GM10248 (cell line): Measurements from ENCODE around the gene LRR1.
A peak's percentile ranks its signal among the peaks of the same experiment; 100 is the strongest.

Source experiments
- CTCF ChIA-PET: fragments of 300-600 bp; sonication (Branson Sonifier 250); formaldehyde crosslinking; extraction: SDS; loops from one replicate; lab custom pipeline; 2021; ENCODE audit warnings: antibody characterized with exemption; lab: Yijun Ruan, JAX
- POLR2A ChIA-PET: fragments of 350-650 bp; sonication (Branson Sonifier 250); formaldehyde crosslinking; extraction: SDS; loops from one replicate; lab custom pipeline; 2020; ENCODE audit warnings: antibody characterized with exemption; lab: Yijun Ruan, JAX
- DNase-seq: peaks from one replicate; pipeline ENCODE4 v3.0.0; 2012; ENCODE audit errors: extremely low spot score
- TF ChIP-seq, protein P1 (sequence below): IDR thresholded peaks from 2 replicates; pipeline ENCODE4 v1.5.1; 2012; ENCODE audit warnings: mild to moderate bottlenecking, low read depth; ENCODE audit errors: extremely low read depth, missing control alignments, control extremely low read depth

The LRR1 gene

DNA sequence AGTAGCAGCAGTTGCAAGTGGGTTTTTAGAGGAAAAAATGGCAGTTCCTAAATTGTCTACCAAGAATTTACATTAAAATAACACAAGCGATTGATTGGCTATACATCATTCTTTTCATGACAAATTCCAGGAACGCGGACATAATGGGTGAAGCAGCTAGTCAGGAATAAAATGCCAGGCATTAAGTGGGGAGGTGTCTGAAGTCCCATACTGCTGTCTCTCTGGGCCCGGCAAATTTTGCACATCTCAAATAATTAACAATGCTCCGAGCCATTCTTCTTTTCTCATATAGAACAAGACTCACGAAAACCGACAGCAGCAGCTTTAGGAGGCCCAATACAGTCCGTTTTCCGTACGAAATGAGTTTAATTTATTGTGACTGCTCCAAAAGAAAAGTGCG lies 21.0 kb downstream of the LRR1 start:
- ChIA-PET POLR2A (interaction anchor here (0.7 to 2.5 kb wide), 16 partner anchors 10 to 464 kb away, joined by 3 to 16 read pairs (median 4); partner anchors contain the start of genes DNAAF2, LRR1, POLE2 and RPS29), CTCF (interaction anchor here (1.1 to 7.5 kb wide), 11 partner anchors 9 to 243 kb away, joined by 3 to 76 read pairs (median 9); partner anchors contain the start of genes DNAAF2, LRR1 and RPS29)
- TF ChIP-seq, protein P1, sequence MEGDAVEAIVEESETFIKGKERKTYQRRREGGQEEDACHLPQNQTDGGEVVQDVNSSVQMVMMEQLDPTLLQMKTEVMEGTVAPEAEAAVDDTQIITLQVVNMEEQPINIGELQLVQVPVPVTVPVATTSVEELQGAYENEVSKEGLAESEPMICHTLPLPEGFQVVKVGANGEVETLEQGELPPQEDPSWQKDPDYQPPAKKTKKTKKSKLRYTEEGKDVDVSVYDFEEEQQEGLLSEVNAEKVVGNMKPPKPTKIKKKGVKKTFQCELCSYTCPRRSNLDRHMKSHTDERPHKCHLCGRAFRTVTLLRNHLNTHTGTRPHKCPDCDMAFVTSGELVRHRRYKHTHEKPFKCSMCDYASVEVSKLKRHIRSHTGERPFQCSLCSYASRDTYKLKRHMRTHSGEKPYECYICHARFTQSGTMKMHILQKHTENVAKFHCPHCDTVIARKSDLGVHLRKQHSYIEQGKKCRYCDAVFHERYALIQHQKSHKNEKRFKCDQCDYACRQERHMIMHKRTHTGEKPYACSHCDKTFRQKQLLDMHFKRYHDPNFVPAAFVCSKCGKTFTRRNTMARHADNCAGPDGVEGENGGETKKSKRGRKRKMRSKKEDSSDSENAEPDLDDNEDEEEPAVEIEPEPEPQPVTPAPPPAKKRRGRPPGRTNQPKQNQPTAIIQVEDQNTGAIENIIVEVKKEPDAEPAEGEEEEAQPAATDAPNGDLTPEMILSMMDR: no peak

DNA sequence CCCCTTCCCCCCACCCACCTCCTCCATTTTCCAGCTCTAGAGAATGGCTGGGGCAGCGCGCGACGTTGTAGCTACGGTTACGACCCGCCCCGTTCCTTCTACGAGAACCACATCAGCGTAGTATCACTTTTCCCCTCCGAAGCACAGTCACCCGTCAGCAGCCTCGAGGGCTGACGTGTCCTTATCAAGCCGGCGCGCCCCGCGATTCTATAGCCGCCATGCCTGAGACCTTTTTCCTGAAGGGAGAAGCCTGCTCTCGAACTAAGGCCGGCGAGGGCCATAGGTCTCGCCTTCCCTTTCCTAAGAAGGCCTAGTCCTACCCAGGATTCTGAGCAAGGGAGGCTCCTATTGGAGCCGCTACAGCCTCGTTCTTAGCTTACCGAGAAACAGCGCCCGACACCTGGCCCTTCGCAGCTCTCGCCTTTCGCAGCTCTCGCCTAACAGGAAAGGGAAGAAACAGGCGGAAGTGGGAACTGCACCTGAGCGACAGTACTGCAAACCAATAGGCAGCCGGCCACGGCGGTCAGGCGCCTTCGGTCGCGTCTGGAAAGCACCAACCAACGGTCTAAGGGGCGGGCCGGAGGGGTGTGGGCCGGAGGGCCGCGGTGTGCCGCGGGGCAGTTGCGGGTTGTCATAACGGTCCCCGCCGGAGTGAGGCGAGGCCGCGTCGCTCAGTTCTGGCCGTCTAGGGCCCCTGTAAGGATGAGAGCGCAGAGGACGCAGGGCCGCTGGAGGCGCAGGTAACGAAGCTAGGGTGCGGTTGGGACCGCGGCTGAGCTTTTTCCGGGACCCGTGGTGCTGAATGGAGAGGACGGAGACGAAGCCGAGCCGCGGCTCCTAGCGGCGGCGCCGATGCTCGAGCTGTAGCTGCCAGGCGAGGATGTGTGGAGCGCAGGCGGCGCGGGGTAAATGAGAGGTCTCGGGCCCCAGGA lies 21.7 kb downstream of the LRR1 start, which contains the start of the genes MGAT2 and RPL36AL:
Gene MGAT2, plus strand, starts transcription at position 618 of the 932 bp plus-strand sequence. CDS start 470 bp downstream, outside the sequence.
Gene RPL36AL, minus strand, starts transcription at position 445 of the 932 bp plus-strand sequence. CDS start 1,522 bp downstream, outside the sequence.
- peak; percentile 97 for DNase-seq
- TF ChIP-seq, protein P1: peak; percentile 17
- CTCF ChIA-PET: interaction anchor here (0.8 to 7.5 kb wide), 12 partner anchors 9 to 242 kb away, joined by 3 to 76 read pairs (median 8); partner anchors contain the start of genes DNAAF2, LRR1 and RPS29
- POLR2A ChIA-PET: interaction anchor here (0.6 to 2.5 kb wide), 17 partner anchors 10 to 463 kb away, joined by 3 to 16 read pairs (median 4); partner anchors contain the start of genes DNAAF2, LRR1, POLE2 and RPS29

More for the DNA sequence above, 21.0 kb downstream of the LRR1 start:
- no peak for DNase-seq

DNA sequence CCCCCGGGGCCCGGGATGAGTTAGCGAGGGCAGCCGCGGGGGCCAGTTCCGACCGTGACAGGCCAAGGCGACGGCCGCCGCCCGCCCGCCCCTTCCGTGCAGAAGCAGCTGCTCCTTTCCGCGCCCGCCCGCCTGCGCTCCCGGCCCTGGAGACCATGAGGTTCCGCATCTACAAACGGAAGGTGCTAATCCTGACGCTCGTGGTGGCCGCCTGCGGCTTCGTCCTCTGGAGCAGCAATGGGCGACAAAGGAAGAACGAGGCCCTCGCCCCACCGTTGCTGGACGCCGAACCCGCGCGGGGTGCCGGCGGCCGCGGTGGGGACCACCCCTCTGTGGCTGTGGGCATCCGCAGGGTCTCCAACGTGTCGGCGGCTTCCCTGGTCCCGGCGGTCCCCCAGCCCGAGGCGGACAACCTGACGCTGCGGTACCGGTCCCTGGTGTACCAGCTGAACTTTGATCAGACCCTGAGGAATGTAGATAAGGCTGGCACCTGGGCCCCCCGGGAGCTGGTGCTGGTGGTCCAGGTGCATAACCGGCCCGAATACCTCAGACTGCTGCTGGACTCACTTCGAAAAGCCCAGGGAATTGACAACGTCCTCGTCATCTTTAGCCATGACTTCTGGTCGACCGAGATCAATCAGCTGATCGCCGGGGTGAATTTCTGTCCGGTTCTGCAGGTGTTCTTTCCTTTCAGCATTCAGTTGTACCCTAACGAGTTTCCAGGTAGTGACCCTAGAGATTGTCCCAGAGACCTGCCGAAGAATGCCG lies 22.6 kb downstream of the LRR1 start:
- DNase-seq: peak; percentile 47
- ChIA-PET CTCF (interaction anchor here (0.6 to 7.5 kb wide), 10 partner anchors 10 to 241 kb away, joined by 3 to 76 read pairs (median 9); partner anchors contain the start of genes DNAAF2, LRR1 and RPS29), POLR2A (interaction anchor here (0.6 to 2.5 kb wide), 14 partner anchors 10 to 462 kb away, joined by 3 to 16 read pairs (median 4); partner anchors contain the start of genes DNAAF2, LRR1, POLE2 and RPS29)

DNA sequence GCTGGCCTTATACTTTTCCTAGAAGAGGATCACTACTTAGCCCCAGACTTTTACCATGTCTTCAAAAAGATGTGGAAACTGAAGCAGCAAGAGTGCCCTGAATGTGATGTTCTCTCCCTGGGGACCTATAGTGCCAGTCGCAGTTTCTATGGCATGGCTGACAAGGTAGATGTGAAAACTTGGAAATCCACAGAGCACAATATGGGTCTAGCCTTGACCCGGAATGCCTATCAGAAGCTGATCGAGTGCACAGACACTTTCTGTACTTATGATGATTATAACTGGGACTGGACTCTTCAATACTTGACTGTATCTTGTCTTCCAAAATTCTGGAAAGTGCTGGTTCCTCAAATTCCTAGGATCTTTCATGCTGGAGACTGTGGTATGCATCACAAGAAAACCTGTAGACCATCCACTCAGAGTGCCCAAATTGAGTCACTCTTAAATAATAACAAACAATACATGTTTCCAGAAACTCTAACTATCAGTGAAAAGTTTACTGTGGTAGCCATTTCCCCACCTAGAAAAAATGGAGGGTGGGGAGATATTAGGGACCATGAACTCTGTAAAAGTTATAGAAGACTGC lies 23.4 kb downstream of the LRR1 start:
- DNase-seq: no peak
- TF ChIP-seq, protein P1: no peak
- CTCF ChIA-PET: interaction anchor here (1.9 to 7.5 kb wide), 3 partner anchors 12 to 35 kb away, joined by 9 to 76 read pairs (median 13); partner anchors contain the start of genes DNAAF2, LRR1 and RPS29
- POLR2A ChIA-PET: interaction anchor here (1.1 to 2.5 kb wide), 5 partner anchors 9 to 173 kb away, joined by 3 to 16 read pairs (median 7); partner anchors contain the start of genes DNAAF2 and RPS29

More for the DNA sequence above, 22.6 kb downstream of the LRR1 start:
- TF ChIP-seq, protein P1: no peak

GRCh38 chr14:49623387-49623786 lies 24.6 kb downstream of the LRR1 start:
- no peak for DNase-seq
- TF ChIP-seq, protein P1: no peak
- CTCF ChIA-PET: interaction anchor here (2.1 to 7.5 kb wide), 2 partner anchors 11 to 38 kb away, joined by 5 to 76 read pairs; partner anchors contain the start of genes DNAAF2 and RPS29
- POLR2A ChIA-PET: interaction anchor here (0.5 to 1.5 kb wide), 4 partner anchors 11 to 37 kb away, joined by 3 to 7 read pairs (median 5); partner anchors contain the start of genes DNAAF2, LRR1 and RPS29
